GM12865 (cell line): ENCODE results near the gene HPCAL1.

Source experiments
- DNase-seq: peaks from one replicate; pipeline ENCODE4 v3.0.0; 2010; ENCODE audit warnings: low read depth
- H3K4me3 ChIP-seq: 2 replicates; pipeline ENCODE4 v1.5.1; 2011; ENCODE audit warnings: mild to moderate bottlenecking, low read depth, low read length, control low read depth
- TF ChIP-seq, protein P1 (sequence below): IDR thresholded peaks from 2 replicates; pipeline ENCODE4 v1.5.1; 2011; ENCODE audit warnings: low read length, control low read depth, low read depth, inconsistent platforms; ENCODE audit not compliant: insufficient read depth; ENCODE audit errors: missing control alignments

Gene HPCAL1

DNA sequence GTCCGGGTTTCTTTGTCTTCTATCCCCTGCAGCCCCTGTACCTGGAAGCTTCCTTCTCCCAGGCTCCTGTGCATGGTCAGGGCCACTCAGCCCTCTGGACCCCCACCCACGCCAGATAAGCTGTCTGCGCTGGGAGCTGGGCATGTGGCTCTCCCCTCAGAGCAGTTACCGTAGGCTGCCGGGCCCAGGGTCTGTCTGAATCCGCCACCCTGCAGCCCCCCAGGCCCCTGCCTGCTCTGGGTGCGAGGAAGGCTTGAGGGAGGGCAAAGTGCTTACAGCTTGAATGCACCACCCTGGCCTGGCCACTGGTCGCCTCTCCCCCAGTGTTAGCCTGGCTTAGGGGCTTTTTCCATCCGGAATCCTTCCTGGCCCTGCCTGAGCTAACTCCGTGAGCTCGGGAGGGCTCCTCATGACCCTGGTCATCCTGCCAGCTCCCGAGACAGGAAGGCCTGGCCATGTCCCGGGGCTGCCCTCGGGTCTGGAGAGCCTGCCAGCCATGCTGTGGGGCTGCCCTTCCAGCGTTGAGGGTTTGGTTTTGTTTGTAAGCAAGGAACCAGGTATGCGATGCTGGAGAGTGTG, 94.7 kb downstream of the HPCAL1 start:
- H3K4me3 ChIP-seq = no peak overlapping the region
- TF ChIP-seq, protein P1, sequence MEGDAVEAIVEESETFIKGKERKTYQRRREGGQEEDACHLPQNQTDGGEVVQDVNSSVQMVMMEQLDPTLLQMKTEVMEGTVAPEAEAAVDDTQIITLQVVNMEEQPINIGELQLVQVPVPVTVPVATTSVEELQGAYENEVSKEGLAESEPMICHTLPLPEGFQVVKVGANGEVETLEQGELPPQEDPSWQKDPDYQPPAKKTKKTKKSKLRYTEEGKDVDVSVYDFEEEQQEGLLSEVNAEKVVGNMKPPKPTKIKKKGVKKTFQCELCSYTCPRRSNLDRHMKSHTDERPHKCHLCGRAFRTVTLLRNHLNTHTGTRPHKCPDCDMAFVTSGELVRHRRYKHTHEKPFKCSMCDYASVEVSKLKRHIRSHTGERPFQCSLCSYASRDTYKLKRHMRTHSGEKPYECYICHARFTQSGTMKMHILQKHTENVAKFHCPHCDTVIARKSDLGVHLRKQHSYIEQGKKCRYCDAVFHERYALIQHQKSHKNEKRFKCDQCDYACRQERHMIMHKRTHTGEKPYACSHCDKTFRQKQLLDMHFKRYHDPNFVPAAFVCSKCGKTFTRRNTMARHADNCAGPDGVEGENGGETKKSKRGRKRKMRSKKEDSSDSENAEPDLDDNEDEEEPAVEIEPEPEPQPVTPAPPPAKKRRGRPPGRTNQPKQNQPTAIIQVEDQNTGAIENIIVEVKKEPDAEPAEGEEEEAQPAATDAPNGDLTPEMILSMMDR = no peak
- DNase-seq = no peak

DNA sequence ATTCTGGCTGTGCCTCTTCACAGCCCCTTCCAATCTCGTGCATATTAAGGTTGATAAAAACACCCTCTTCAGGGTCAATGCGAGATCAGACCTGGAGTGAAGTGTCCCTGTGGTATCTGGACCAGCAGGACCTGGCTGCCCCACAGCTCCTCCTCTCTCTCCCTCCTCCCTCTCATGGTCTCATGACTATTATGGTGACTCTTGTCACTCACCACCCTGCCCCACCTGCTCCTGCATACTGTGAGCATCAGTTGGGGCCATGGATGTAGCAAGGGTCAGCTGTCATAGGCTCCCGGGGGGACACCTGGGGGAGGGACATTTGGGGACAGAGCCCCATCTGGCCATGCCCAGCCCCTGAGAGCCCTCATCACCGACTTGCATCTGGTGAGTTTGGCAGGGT, 95.2 kb downstream of the HPCAL1 start:
- TF ChIP-seq, protein P1 = no peak
- H3K4me3 ChIP-seq = no peak overlapping the region
- no peak for DNase-seq

DNA sequence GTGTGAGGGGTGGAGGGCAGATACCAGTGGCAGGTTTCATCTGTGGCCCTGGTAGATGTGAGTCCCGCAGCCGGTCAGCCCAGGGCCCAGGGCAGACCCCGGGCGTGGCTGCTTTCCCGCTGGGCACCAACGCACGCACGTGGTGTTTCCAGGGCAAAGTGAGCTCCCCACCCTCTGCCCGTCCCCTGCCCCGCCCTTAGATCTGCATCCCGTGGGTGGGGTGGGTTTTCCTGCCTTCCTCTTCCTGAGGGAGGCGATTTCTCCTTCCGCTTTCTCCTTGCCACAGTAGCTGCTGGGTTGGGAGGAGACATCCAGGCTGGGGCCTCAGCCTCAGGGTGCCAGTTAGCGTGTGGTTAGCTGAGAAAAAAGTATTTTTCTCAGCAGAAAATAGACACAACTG, 95.8 kb downstream of the HPCAL1 start:
- H3K4me3 ChIP-seq = no peak overlapping the region
- DNase-seq = no peak
- TF ChIP-seq, protein P1 = no peak

DNA sequence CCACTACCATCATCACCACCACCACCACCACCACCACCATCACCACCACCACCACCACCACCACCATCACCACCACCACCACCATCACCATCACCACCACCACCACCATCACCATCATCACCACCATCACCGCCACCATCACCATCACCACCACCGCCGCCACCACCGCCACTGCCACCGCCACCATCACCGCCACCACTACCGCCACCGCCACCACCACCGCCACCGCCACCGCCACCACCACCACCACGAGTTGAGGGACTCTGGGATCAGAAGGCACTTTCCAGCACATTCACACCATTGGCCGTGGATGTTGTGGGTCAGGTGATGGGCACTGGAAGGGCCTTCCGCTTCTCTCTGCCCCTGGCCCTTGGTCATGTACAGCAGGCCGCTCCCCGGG, 96.7 kb downstream of the HPCAL1 start:
- DNase-seq = no peak
- TF ChIP-seq, protein P1 = no peak
- no peak overlapping the region for H3K4me3 ChIP-seq

DNA sequence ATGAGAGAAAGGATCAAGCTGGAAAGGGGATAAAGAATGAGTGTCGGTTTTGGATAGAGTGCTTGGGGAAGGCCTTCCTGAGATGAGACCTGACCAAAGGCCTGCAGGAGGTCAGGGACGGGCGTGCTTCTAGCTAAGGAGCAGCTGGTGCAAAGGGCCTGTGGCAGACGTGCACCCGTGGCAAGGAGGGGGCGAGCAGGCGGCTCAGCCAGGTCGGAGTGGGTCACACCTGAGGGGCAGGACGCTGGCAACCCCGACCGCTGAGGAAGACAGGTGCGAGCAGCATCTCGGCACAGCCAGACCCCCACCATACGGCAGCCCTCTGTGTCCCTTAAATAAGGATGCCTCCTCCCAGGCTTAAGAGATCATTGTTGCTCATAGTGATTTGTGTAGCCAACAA, 97.3 kb downstream of the HPCAL1 start:
- H3K4me3 ChIP-seq = no peak overlapping the region
- no peak for DNase-seq
- TF ChIP-seq, protein P1 = no peak

DNA sequence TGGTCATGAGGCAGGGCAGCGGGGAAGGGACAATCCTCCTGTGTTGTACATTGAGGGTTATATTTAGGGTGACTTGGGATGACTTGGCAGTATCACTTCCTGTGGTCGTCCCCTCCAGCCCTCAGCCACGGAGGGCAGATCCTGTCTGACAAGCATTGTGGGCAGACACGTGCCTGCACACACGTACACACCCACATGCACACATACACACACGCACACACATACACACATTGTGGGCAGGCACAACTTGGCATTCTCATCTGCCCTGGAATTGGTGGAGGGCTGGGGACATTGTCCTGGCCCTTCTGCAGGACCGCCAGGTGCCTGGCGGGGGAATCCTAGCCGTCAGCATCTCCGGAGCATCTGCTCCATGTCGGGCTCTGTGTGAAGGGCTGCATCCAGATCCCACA, 97.9 kb downstream of the HPCAL1 start:
- H3K4me3 ChIP-seq = no peak overlapping the region
- TF ChIP-seq, protein P1 = no peak
- DNase-seq = peak; percentile 42
